Activated effector memory CD4-positive, alpha-beta T cell treated with Interleukin-2 at 50 U/mL for 16 hours (primary cell): ENCODE measurements around the gene OR10H2.
"Not testable (repeated sequence)": the region's sequence is repeated elsewhere in the genome, so short reads cannot be mapped to it uniquely, and the experiment has no call there.

Experiments used
- DNase-seq: peaks from one replicate; pipeline ENCODE4 v3.0.0-alpha.2; 2020

OR10H2 gene

GRCh38 chr19:15727724-15728123 lies at the start of gene OR10H2:
Gene OR10H2 (plus strand): TSS chr19:15728024. CDS start chr19:15728044, 20 bp downstream.
- no peak for DNase-seq

GRCh38 chr19:15679089-15679488 lies 48.7 kb upstream of the OR10H2 start:
- no peak for DNase-seq

- DNase-seq = not testable (repeated sequence)
Observed at GRCh38 chr19:15679865-15680264, 48.0 kb upstream of the OR10H2 start.

- DNase-seq = no peak
Observed at GRCh38 chr19:15680478-15681322, 47.1 kb upstream of the OR10H2 start.

GRCh38 chr19:15683411-15683810 lies 44.4 kb upstream of the OR10H2 start:
- no peak for DNase-seq

GRCh38 chr19:15684828-15685227 lies 43.0 kb upstream of the OR10H2 start:
- DNase-seq = no peak

- no peak for DNase-seq
Observed at GRCh38 chr19:15696654-15697194, 31.1 kb upstream of the OR10H2 start.

GRCh38 chr19:15701757-15702533 lies 25.9 kb upstream of the OR10H2 start:
- no peak for DNase-seq

- DNase-seq = no peak
Observed at GRCh38 chr19:15702534-15702930, 25.3 kb upstream of the OR10H2 start.

- DNase-seq = no peak
Observed at GRCh38 chr19:15714638-15715037, 13.2 kb upstream of the OR10H2 start.

- no peak for DNase-seq
Observed at GRCh38 chr19:15715642-15716041, 12.2 kb upstream of the OR10H2 start.

GRCh38 chr19:15717809-15718208 lies 10.0 kb upstream of the OR10H2 start:
- no peak for DNase-seq

- no peak for DNase-seq
Observed at GRCh38 chr19:15721268-15721667, 6.6 kb upstream of the OR10H2 start.

GRCh38 chr19:15722956-15723355 lies 4.9 kb upstream of the OR10H2 start:
- DNase-seq = no peak

- no peak for DNase-seq
Observed at GRCh38 chr19:15730538-15730937, 2.7 kb downstream of the OR10H2 start.

GRCh38 chr19:15732388-15732787 lies 4.6 kb downstream of the OR10H2 start:
- DNase-seq = no peak

- DNase-seq = no peak
Observed at GRCh38 chr19:15733895-15734294, 6.1 kb downstream of the OR10H2 start.

- no peak for DNase-seq
Observed at GRCh38 chr19:15737722-15738121, 9.9 kb downstream of the OR10H2 start, which contains the start of gene OR10H3. Gene OR10H3 (plus strand): TSS chr19:15737985. CDS start chr19:15741393, 3,408 bp downstream.

GRCh38 chr19:15740785-15741184 lies 13.0 kb downstream of the OR10H2 start:
- DNase-seq = no peak

- DNase-seq = no peak
Observed at GRCh38 chr19:15748239-15748638, 20.4 kb downstream of the OR10H2 start.

- no peak for DNase-seq
Observed at GRCh38 chr19:15758379-15758778, 30.6 kb downstream of the OR10H2 start.

GRCh38 chr19:15759962-15760565 lies 32.2 kb downstream of the OR10H2 start:
- DNase-seq = no peak

- no peak for DNase-seq
Observed at GRCh38 chr19:15769586-15769985, 41.8 kb downstream of the OR10H2 start.
